ENCODE measurements around the gene PPP1R12C.

PPP1R12C gene

DNA sequence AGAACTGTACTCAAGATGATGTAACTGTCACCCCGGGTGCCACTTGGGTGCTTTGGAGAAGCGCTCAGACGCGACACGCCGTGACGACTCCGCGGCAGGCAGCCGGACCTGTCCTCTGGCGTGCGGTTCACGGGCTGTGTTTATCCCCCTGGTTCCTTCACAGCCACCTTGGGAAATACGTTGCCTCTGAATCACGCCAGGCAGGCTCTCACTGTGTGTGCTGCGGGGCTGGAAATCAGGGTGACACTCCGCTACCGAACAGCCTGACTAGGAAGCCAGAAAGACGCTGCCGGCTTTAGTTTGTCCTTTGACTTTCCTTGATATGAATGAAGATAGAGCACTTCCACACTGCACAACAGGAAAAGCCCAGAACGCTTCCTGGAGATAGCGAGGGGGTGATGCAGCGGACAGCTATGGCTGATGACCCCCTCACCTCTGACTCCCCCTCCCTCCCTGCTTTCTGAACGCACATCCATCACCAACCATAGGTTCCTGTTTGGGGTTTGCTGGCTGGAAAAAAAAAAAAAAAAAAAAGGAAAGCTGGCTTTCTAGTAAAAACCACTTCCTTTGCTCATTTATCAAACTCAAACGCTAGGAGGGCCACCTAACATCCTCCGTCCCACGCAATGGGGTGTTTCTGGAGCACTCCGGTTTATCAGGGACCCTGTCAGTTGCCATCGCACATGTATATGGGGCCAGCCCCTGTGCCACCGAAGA lies 75.7 kb downstream of the PPP1R12C start:
- peak in 1 of 2 donors; percentile 19 for DNase-seq

- DNase-seq, result no peak
Measured at GRCh38 chr19:55041244-55041626, 76.2 kb downstream of the PPP1R12C start.
